DOHH2 (cell line): ENCODE measurements around the gene MECP2.

ENCODE experiments used
- CTCF ChIP-seq: fragments of 200-600 bp; sonication (generic); IDR thresholded peaks from one replicate; pipeline ENCODE4 v1.5.1; 2014; ENCODE audit warnings: antibody characterized with exemption, mild to moderate bottlenecking, low read depth, low read length; ENCODE audit not compliant: poor library complexity, severe bottlenecking
- EZH2phosphoT487 ChIP-seq: fragments of 200-600 bp; sonication (generic); IDR thresholded peaks from 2 replicates; pipeline ENCODE4 v1.6.1; 2017; ENCODE audit warnings: borderline replicate concordance, mild to moderate bottlenecking, antibody characterized with exemption, low read length, moderate library complexity, mixed read lengths

- TF ChIP-seq CTCF, result no peak
- TF ChIP-seq EZH2phosphoT487, result no peak
Measured at GRCh38 chrX:154058214-154058997, 39.1 kb downstream of the MECP2 start.
